ENCODE measurements around the gene CDR2. TPM values are rescaled to one million over a fixed set of nuclear protein-coding genes. Genes with fewer than 3 reads are reported as not detected.
"Not testable (repeated sequence)": the region's sequence is repeated elsewhere in the genome, so short reads cannot be mapped to it uniquely, and the experiment has no call there.

The CDR2 gene
- 20.9 and 28.2 TPM in 2 replicates for total RNA-seq

DNA sequence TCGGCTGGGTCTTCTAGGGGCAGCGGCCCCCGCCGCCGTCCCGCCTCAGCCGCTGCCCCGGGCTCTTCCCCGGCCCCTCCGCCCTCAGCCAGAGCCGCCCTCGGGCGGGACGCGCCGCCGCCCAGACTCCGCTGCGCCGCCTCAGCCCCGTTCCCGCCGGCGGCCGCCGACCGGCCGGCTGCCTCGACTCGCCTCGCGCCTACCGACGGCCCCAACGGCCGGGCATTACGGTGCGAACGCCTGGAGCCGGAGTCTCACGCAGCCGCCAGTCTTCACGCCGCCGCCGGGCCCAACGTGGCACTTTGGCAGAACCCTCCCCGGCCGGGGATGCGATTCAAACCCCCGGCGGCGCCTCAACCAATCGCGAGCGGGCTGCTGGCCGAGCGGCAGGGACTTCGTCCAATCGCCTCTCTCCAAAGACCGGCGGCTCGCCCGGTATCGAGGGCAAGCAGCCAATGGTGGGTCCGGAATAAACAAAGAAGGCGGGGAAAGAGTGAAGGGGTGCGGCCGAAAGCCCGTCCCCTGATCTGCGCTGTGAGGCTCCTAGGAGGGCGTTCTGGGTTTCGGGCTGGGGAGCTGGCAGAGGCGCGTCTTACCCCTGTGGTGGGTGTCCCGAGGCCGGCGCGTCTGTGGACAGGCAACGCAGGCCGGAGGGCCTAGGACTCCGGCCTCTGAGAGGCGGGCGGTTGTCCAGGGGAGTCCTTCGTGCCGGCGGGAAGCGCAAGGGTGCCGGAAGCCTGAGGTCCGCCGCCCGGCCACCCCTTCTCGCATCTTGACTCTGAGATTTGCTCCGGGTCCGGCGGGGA is at the start of gene CDR2:
Gene CDR2 (minus strand): TSS at position 309 of the 806 bp plus-strand sequence. CDS start 310 bp downstream, outside the sequence.
- peak; percentile 87 to 97 for DNase-seq (ENCODE audit: low read depth in 2 of 2)

DNA sequence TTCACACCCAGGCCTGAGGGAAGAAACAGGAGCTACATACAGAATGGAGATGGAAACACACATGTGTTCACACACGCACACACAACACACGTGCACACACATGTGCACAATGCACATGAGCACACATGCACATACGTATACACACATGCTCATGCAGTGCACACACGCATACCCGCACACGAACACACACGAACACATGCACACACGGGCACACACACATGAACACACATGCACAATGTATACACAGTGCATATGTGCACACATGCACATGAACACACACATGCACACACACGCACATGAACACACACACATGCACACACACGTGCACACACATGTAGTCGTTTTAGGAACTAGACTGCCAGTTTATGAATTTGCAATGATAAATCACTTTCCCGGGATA is 49.3 kb upstream of the CDR2 start:
- no peak for DNase-seq (ENCODE audit: low read depth in 2 of 2)

DNA sequence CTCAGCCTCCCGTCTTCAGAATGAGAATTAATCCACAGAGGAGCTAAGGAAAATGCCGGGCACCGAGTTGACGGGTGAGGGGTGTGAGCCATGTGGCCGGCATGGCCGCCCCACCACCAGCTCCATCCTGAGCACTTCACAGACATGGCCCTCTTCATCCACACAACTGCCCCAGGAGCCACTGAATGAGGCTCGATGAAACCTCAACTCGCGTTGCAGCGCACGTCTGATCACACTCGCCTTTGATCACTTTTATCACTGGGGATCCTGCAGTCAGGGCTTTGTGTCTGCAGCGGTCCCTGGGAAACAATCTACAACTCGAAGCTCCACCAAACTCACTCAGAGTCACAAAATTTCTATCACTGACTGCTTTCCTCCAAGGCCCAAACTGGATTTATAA is 46.7 kb upstream of the CDR2 start:
- DNase-seq (ENCODE audit: low read depth in 2 of 2): no peak

DNA sequence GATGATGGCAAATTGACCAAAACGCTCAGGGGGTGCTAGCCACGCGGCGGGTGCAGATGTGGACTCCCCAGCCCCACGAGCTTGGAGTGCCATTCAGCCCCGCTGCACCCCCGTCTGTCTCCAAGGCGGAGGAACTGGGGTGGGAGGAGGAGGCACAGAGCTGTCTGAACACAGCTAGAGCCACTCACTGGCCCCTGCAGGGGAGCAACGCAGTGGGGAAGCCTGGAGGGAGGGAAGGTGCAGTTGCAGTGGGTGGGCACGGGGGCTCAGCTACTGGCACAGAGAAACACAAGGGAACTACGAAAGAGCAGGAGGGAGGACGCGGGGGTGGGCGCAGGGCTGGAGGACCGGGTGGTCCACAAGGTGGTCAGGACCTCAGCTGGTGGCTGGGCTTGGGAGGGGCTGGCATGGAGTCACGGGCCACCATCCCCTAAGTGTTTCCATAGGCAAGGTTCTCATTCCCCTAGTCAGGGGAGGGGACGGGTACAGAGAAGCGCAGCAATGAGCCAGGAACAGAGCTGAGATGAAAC is 46.3 kb upstream of the CDR2 start:
- no peak for DNase-seq (ENCODE audit: low read depth in 2 of 2)

DNA sequence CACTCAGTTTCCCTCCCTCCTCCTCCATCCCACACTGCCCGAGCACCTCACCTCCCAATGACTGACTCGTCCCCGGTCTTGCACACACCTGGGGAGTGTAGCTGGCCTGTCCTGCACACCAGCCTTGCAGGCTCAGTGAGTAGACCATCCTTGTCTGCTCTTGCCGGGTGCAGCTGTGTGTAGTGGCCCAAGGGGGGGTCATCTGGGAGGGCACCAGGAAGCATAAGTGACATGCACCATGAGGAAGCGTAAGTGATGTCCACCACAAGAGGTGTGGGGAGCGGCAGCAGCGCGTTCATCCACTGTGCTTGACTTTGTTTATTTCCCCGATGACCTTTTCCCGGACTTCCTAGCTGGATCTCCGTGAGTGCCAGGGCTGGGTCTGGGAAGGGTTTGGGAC is 45.5 kb upstream of the CDR2 start:
- no peak for DNase-seq (ENCODE audit: low read depth in 2 of 2)

DNA sequence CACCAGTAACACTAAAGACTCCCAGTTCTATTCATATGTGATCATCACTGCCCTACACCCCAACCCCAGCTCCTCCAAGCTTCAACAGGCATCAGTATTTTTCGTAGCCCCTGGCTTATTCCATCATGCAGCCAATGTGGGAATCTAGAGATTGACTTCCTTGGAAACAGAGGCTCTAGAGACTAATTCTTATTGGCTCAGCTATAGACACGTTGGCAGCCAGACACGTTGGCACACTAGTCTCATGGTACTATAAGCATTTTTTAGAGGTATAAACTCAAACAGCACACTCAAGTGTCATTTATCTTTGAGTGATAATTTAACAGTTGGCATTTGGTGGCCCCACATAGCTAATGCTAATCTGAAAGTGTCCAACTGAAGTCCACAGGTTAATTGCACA is 44.4 kb upstream of the CDR2 start:
- no peak for DNase-seq (ENCODE audit: low read depth in 2 of 2)

DNA sequence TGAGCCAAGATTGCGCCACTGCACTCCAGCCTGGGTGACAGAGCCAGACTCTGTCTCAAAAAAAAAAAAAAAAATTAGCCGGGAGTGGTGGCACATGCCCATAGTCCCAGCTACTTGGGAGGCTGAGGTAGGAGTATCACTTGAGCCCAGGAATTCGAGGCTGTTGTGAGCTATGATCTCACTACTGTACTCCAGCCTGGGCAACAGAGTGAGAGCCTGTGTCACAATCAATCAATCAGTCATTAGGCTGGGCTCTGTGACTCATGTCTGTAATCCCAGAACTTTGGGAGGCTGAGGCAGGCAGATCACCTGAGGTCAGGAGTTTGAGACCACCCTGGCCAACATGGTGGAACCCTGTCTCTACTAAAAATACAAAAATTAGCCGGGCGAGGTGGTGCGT is 43.4 kb upstream of the CDR2 start:
- DNase-seq (ENCODE audit: low read depth in 2 of 2): not testable (repeated sequence)

DNA sequence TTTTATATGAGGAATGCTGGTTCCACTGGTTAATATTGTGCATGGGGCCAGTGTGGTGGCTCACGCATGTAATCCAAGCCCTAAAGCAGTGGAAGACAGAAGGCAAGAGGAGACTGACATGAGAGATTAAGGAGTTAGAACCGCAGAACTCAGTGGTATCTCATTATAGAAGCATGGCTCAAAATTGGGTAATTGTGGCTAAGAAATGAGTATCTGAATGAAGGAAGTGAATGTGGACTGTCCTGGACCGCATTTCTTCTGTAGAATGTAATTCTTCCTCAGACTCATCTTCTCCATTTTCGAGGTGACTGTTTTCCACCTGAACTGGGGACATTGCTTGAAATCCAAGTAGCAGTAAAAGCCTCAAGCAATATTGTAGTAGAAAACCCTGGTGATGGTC is 42.6 kb upstream of the CDR2 start:
- DNase-seq (ENCODE audit: low read depth in 2 of 2): no peak

DNA sequence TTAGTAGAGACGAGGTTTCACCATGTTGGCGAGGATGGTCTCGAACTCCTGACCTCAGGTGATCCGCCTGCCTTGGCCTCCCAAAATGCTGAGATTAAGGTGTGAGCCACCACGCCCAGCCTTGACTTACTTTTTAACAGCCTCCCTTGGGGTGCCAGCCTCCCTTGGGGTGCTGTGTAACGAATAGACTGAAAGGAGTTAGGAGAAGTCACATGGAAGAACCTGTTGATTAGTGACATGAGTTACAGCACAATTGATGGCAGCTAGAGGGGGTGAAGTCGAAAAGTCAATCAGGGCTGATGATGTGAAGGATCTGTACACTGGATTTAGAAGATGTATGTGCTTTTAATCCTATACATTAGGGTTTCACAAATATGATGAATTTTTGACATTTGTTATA is 39.4 kb upstream of the CDR2 start:
- no peak for DNase-seq (ENCODE audit: low read depth in 2 of 2)

DNA sequence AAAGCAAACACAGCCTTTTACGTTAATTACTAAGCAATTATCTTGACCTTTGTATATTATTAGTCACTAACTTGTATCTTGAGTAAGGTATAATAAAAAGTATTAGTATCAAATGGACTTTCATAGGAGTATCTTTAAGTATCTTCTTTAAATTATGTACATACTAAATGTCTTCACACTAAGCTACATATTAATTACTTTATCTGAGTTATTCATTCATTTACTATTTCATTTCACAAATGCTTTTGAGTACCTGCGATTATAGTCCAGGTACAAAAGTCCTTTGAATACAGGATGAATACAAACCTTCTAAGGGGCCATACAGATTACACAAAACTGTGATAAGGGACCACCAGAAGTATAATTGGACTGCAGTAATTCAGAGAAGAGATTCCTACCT is 33.1 kb upstream of the CDR2 start:
- DNase-seq (ENCODE audit: low read depth in 2 of 2): no peak

DNA sequence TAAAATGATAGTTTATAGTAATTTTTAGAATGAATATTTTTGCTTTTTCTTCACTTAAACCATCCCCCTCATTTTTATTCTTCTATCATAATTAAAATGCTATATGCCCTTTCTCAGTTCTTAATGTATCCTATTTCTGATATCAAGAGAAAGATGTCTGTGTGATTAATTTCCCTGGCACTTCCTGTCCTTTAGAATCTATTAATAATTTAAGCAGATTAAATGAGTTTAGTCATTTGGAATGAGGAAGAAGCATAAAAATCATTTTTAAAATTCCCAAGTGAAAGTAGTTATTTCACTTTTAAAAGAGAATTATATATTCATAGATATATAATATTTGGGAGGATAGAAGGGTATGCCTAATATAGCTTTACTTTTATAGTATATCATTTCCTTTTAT is 27.8 kb upstream of the CDR2 start:
- peak in 1 of 2 donors; percentile 44 for DNase-seq (ENCODE audit: low read depth in 2 of 2)

DNA sequence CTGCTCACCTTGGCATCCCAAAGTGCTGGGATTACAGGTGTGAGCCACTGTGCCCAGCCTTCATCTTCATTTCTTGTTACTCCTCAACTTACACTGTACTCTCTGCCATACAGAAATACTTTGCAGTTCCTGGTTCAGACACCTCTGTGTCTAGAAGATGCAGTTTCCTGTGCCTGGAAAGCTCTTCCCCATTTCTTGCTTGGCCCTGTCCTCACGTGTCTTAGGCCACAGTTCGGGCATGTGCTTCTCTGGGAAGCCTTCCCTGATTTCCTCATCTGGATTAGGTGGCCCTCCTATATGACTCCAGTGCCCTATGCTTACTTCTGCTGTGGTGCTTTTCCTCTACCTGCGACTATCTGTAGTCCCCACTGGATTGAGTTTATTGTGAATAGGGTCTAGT is 26.5 kb upstream of the CDR2 start:
- no peak for DNase-seq (ENCODE audit: low read depth in 2 of 2)

DNA sequence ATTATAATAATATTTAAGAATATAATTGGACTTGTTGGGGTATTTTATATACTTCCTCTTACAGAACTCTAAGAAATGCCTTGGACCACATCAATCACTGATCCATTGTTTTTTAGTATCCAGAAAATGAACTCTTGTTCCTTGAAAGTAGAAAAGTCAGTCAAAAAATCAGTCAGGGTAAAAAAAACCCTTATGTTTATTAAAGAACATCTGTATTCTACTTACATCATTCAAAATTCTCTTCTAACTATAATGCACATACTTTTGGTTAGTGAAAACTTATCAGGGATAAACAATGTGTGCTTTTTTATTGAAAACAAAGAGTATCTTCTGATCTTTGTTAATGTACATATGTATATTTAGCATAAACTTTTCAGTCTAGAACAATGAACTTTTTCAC is 23.5 kb upstream of the CDR2 start:
- no peak for DNase-seq (ENCODE audit: low read depth in 2 of 2)

DNA sequence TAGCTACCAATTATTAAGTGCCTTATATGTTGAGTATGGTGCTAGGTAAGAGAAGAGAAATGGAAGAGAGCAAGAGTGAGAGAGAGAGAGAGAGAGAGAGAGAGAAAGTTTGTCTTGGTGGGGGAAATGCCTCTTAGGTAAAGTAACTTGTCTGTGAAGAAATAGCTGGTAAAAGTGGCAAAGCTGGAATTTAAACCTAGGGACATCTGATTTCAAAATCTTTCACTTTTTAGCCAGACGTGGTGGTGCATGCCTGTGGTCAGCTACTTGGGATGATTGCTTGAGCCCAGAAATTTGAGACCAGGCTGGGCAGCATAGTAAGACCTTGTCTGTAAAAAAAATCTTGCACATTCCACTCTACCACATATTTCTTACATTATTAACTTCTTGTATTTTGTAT is 23.0 kb upstream of the CDR2 start:
- DNase-seq (ENCODE audit: low read depth in 2 of 2): no peak

DNA sequence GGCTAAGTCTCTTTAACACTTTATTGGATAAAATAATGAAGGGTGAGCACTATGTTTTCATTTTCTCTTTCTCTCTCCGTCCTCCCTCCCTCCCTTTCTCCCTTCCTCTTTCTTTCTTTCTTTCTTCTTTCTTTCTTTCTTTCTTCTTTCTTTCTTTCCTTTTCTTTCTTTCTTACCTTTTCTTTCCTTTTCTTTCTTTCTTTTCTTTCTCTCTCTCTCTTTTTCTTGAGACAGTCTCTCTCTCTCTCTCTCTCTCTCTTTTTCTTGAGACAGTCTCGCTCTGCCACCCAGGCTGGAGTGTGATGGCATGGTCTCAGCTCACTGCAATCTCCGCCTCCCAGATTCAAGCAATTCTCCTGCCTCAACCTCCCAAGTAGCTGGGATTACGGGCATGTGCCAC is 21.5 kb upstream of the CDR2 start:
- no peak for DNase-seq (ENCODE audit: low read depth in 2 of 2)

DNA sequence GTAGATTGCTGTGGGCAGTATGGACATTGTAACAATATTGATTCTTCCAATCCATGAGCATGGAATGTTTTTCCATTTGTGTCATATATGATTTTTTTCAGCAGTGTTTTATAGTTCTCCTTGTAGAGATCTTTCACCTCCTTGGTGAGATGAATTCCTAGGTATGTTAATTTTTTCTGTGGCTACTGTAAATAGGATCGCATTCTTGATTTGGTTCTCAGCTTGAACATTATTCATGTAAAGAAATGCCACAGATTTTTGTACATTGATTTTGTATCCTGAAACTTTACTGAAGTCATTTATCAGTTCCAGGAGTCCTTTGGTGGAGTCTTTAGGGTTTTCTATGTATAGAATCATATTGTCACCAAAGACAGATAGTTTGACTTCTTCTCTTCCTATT is 19.7 kb upstream of the CDR2 start:
- DNase-seq (ENCODE audit: low read depth in 2 of 2): no peak

DNA sequence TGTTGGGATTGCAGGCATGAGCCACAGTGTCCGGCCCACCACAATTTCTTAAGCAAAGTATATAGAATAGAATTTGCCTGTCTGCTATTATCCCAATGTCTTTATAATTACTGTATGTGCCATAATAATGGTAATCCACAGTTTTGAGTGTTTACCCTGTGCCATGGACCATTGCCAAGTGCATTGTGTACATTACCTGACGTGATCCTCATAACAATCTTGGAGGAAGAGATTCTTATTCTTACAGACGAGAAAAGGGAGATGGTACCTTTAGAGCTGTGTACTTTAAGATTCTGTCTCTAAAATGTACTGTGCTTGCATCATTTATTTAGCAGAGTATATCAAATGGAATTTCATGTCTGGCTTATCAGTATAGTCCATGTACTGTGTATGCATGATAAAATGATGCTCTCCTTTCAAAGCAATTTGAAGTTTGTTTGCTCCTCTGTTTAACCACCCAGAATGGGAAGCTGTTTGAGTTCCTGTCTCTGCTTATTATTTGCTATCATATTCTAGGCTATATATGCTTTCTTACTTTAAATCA is 13.8 kb upstream of the CDR2 start:
- DNase-seq (ENCODE audit: low read depth in 2 of 2): no peak

DNA sequence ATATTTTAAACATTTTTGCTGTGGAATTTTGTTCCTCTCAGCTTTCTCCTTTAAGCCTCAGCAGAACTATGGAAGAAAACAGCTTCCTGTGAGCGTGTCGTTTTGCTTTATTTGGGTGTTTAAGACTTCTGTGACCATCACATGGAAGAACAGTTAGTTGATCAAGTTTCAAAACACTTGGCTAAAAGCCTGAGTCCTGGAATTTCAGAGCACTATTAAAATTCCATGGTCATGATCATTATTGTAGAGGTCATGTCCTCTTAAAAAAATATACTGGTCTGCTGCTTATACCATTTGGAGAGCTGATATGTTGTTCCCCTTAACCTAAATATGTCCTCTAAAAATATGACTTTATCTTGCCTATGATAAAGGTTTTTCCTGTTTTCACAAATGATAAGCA is 12.6 kb upstream of the CDR2 start:
- DNase-seq (ENCODE audit: low read depth in 2 of 2): peak; percentile 56 to 78

DNA sequence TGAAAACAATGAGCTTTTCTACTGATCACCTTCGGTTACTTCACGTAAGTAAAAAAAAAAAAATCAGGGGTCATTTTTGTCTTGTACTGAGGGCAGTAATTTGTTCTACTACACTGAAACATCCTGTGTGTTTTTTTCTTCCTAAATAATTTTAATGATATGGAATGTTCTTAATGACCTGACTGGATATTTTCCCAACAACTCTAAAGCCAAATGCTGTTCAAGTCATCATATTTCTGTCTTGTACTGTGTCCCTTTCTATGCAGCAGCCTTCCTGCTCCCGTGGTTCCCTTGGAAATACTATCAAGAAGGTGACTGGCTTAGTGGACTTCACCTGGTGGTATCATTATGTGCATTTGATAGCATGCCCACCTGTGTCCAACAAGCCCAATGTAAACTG is 10.8 kb upstream of the CDR2 start:
- DNase-seq (ENCODE audit: low read depth in 2 of 2): no peak

DNA sequence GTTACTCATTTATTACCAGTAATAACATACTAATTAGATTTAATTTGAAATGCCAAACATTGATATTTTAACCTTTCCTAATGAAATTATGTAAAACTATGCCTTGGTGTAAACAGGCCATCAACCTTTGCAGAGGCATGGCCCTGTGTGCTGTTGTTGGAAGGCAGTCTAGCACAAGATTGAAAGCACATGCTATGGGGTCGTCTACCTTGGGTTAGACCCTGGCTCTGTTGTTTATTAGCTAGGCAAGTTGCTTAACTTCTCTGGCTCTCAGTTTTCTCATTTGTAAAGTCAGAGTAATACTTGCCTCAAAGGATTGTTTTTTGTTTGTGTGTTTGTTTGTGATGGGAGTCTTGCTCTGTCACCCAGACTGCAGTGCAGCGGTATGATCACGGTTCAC is 9.4 kb upstream of the CDR2 start:
- no peak for DNase-seq (ENCODE audit: low read depth in 2 of 2)

DNA sequence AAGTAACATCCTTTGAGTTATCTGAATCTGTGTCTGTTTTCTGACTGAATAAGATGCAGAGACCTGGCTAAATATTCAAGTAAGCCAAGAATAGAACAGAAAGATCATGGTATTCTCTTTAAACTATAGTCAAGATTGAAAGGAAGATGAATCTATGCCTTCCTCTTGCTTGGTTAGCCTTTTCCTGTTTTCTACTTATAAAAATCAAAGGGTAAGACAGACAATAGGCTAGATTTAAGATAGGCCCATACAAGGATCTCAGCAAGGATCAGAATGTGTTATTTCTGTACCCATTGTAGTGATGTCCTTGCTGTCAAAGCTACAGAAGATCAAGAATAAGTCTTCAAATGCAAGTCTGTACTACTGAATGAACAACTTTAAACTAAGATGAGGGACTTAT is 7.0 kb upstream of the CDR2 start:
- no peak for DNase-seq (ENCODE audit: low read depth in 2 of 2)

DNA sequence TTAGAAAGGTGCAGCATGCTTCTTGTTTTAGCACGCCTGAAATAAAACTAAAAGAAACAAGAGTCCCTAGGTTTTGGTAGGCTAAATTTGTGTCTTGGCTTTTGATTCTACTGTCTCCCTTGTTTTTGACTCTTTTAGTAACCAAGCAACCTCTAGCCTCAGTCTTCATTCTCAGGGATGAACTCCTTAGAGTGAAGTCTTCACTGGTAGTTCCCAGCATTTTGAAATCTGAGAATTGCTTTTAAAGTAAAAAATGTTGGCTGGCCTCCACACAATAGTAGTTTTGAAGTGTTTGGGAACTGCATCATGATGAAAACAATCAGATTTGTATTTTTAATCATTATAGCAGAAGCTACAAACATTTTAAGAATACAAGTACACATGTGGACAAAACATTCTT is 6.1 kb upstream of the CDR2 start:
- DNase-seq (ENCODE audit: low read depth in 2 of 2): no peak

DNA sequence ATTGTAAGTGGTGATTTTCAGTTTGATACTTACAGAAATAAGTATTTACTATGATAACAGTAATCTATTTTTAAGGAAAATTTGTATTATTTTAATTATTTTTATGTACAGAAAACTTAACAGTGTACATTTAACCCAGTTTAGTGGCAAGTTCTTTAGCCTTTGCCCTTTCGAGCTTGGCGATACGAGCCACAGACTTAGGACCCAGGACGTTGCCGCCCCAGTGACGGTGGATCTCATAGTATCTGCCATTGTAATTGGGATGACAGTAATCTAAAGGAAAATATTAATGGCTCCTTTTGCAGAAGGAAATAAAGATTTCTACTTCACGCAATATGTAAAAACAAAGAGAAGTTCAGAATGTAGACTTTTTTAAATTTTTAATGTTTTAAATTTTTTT is 5.2 kb upstream of the CDR2 start:
- no peak for DNase-seq (ENCODE audit: low read depth in 2 of 2)
